B cell (primary cell): Measurements from ENCODE around the gene RDH13.

ENCODE experiments used
- CTCF ChIP-seq: fragments of 200-600 bp; IDR thresholded peaks from one replicate; pipeline ENCODE4 v1.8.0; 2022; ENCODE audit warnings: antibody characterized with exemption, mild to moderate bottlenecking
- EZH2 ChIP-seq: IDR thresholded peaks from 2 replicates; pipeline ENCODE4 v1.6.1; 2012; ENCODE audit warnings: borderline replicate concordance, low read depth, mild to moderate bottlenecking, moderate library complexity, low read length; ENCODE audit not compliant: insufficient read depth, poor library complexity, severe bottlenecking

- no peak for TF ChIP-seq CTCF
- no peak for TF ChIP-seq EZH2
Measured at GRCh38 chr19:55070466-55071128, 7.6 kb upstream of the RDH13 start.
